Measurements from ENCODE around the gene SH3RF1. TPM values are rescaled to one million over a fixed set of nuclear protein-coding genes. Genes with fewer than 3 reads are reported as not detected.

The SH3RF1 gene
- total and polyA plus RNA-seq, 2 of the 8 experiments (the other 6 are each of a cell fraction or from before 2014, with no cell fraction given) = 6.9 to 15.1 TPM

DNA sequence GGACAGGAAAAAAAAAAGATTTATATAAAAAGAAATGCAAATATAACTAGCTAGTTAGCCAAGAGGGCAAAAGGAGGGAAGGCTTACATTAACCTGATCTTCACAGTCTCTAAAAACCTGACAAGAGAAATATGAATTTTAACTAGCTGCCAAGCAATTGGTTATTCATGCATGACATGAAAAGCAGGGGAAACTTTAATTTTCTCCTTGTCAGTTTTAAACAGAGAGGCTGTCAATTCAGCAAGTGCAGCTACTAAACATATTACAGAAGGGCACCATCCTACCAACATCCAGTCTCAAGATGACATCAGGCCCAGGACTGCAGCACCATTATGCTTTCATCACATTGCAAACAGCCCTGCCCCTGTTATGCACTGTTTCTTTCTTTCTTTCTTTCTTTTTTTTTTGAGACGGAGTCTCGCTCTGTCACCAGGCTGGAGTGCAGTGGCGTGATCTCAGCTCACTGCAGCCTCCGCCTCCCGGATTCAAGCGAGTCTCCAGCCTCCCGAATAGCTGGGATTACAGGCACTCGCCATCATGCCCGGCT, 221.8 kb downstream of the SH3RF1 start:
- H3K27ac ChIP-seq (ENCODE audit: low read depth, low read length) = no peak overlapping the region

More for the DNA sequence above, 221.8 kb downstream of the SH3RF1 start:
- ChIA-PET CTCF (ENCODE audit: partially characterized antibody) (interaction anchor here (0.5 to 1.6 kb wide), 5 partner anchors 24 to 220 kb away, joined by 3 to 5 read pairs (median 4); no protein-coding TSS in a partner anchor), POLR2A (ENCODE audit: partially characterized antibody) (interaction anchor here (1.2 kb wide), 1 partner anchor 10 kb away, joined by 3 read pairs; no protein-coding TSS in a partner anchor)
- Histone ChIP-seq H4K8ac (ENCODE audit: extremely low read depth, insufficient read depth, low read length) (no peak overlapping the region), H3K27me3 (replicated peaks in 1 of 4; ENCODE audit: control insufficient read depth in 3 of 4, extremely low read depth in 1 of 4, insufficient read depth in 3 of 4, low read length in 3 of 4) (no peaks in the 10 kb centered on the region), H3K4me1 (replicated peaks in 1 of 4; ENCODE audit: control insufficient read depth in 3 of 4, insufficient read depth in 4 of 4, low read length in 3 of 4) (peaks cover 0 to 6% (median 4%) of the 10 kb centered on the region in 4 experiments; a peak in 3 of 7 replicates), H4K91ac (replicated peaks; ENCODE audit: insufficient read length, low read length) (no peak overlapping the region), H4K20me1 (replicated peaks in 1 of 2; ENCODE audit: control insufficient read depth in 1 of 2, insufficient read depth in 2 of 2, low read length in 2 of 2) (no peaks in the 10 kb centered on the region), H4K5ac (ENCODE audit: insufficient read length, low read depth, low read length) (no peak overlapping the region), H2AFZ (ENCODE audit: low read length) (no peak overlapping the region), H3K9me3 (ENCODE audit: insufficient read depth in 2 of 2, low read depth in 1 of 2, low read length in 1 of 2) (no peaks in the 10 kb centered on the region), H3K23ac (ENCODE audit: insufficient read length) (no peak overlapping the region), H3K79me1 (ENCODE audit: low read depth, low read length) (no peaks in the 10 kb centered on the region), H2BK15ac (ENCODE audit: low read length) (no peak overlapping the region), H3K18ac (ENCODE audit: extremely low read depth, low read length) (no peak overlapping the region), H2BK120ac (replicated peaks; ENCODE audit: low read depth, low read length) (no peak overlapping the region), H2BK5ac (ENCODE audit: low read depth, low read length) (no peak overlapping the region), H2AK5ac (ENCODE audit: low read depth, low read length) (no peak overlapping the region), H3K4me2 (ENCODE audit: insufficient read depth in 1 of 2, low read depth in 2 of 2, low read length in 2 of 2) (no peak overlapping the region), H3K36me3 (ENCODE audit: control insufficient read depth in 2 of 4, insufficient read depth in 4 of 4, low read length in 3 of 4) (no peaks in the 10 kb centered on the region), H2BK20ac (ENCODE audit: low read length) (no peak overlapping the region), H3K9ac (replicated peaks in 1 of 4; ENCODE audit: extremely low read depth in 1 of 4, low read depth in 3 of 4, low read length in 3 of 4) (no peak overlapping the region), H3K23me2 (ENCODE audit: low read depth, low read length) (no peaks in the 10 kb centered on the region), H3K4ac (replicated peaks; ENCODE audit: insufficient read length, low read depth, low read length) (no peak overlapping the region), H3K79me2 (ENCODE audit: control insufficient read depth in 1 of 2, insufficient read depth in 2 of 2, low read length in 2 of 2) (no peaks in the 10 kb centered on the region), H3K4me3 (ENCODE audit: extremely low read depth in 1 of 4, insufficient read depth in 2 of 4, low read depth in 3 of 4, low read length in 4 of 4) (no peak overlapping the region), H3K56ac (replicated peaks; ENCODE audit: insufficient read length, low read depth, low read length) (no peak overlapping the region), H3K14ac (ENCODE audit: insufficient read length) (no peak overlapping the region), H2BK12ac (ENCODE audit: low read depth, low read length) (no peak overlapping the region)
- DNase-seq (ENCODE audit: low read depth in 1 of 2, low spot score in 2 of 2) (no peak), FAIRE-seq (no peak)
- no peak for TF ChIP-seq SIRT6 (IDR thresholded peaks at IDR 0.05; ENCODE audit: low read length)
- TF ChIP-seq, protein P1, sequence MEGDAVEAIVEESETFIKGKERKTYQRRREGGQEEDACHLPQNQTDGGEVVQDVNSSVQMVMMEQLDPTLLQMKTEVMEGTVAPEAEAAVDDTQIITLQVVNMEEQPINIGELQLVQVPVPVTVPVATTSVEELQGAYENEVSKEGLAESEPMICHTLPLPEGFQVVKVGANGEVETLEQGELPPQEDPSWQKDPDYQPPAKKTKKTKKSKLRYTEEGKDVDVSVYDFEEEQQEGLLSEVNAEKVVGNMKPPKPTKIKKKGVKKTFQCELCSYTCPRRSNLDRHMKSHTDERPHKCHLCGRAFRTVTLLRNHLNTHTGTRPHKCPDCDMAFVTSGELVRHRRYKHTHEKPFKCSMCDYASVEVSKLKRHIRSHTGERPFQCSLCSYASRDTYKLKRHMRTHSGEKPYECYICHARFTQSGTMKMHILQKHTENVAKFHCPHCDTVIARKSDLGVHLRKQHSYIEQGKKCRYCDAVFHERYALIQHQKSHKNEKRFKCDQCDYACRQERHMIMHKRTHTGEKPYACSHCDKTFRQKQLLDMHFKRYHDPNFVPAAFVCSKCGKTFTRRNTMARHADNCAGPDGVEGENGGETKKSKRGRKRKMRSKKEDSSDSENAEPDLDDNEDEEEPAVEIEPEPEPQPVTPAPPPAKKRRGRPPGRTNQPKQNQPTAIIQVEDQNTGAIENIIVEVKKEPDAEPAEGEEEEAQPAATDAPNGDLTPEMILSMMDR (IDR thresholded peaks at IDR 0.05; ENCODE audit: control extremely low read depth in 1 of 3, insufficient read depth in 1 of 3, low read depth in 1 of 3, low read length in 3 of 3) = no peak
- 95% methylated on average over 8 of the region's 9 CpGs; no CpG with 5 or more reads in 1 of the 2 experiments for WGBS, 2 experiments (ENCODE audit: extremely low coverage in 1 of 2, insufficient coverage in 1 of 2, insufficient read length in 1 of 2, insufficient replicate concordance in 2 of 2, low coverage in 1 of 2, low lambda C conversion rate in 2 of 2, missing lambda C conversion rate in 1 of 2)
